Heart left ventricle (tissue), 16 donors: Measurements from ENCODE around the gene PRR23E. TPM values are rescaled to one million over a fixed set of nuclear protein-coding genes. Genes with fewer than 3 reads are reported as not detected.

Source experiments
- ATAC-seq, 4 donors: fragments of 200-7000 bp; cut with Tn5 transposase; one replicate each; pipeline ENCODE4 v1.9.1; 2020 to 2022; ENCODE audit warnings: moderate library complexity in 4 of 4, mild to moderate bottlenecking in 3 of 4, moderate number of reproducible peaks in 1 of 4
- DNase-seq, 5 donors: peaks; one replicate each; pipeline ENCODE4 v3.0.0-alpha.2; 2020
- H3K27ac ChIP-seq, 12 donors: fragments of 200-600 bp; sonication (generic) in 4 of 12; one replicate each; pipeline versions ENCODE4 v1.5.0 to v1.8.0; 2016 to 2022; ENCODE audit warnings: mild to moderate bottlenecking in 2 of 12
- H3K27me3 ChIP-seq, 9 donors: fragments of 200-600 bp; sonication (generic) in 2 of 9; one replicate each; pipeline versions ENCODE4 v1.5.1 to v1.8.0; 2016 to 2022; ENCODE audit warnings: mild to moderate bottlenecking in 3 of 9
- H3K36me3 ChIP-seq, 9 donors: fragments of 200-600 bp; sonication (generic) in 2 of 9; one replicate each; pipeline versions ENCODE4 v1.5.0 to v1.8.0; 2018 to 2022; ENCODE audit warnings: mild to moderate bottlenecking in 2 of 9
- H3K4me1 ChIP-seq, 12 donors: fragments of 200-600 bp; sonication (generic) in 4 of 12; one replicate each; pipeline versions ENCODE4 v1.5.0 to v1.8.0; 2016 to 2022; ENCODE audit warnings: mild to moderate bottlenecking in 3 of 12
- H3K4me3 ChIP-seq, 12 donors: fragments of 200-600 bp; sonication (generic) in 4 of 12; one replicate each; pipeline versions ENCODE4 v1.5.0 to v1.8.0; 2017 to 2022; ENCODE audit warnings: mild to moderate bottlenecking in 9 of 12, moderate library complexity in 4 of 12
- H3K9me3 ChIP-seq, 12 donors: fragments of 200-600 bp; sonication (generic) in 4 of 12; one replicate each; pipeline versions ENCODE4 v1.5.0 to v1.8.0; 2016 to 2022; ENCODE audit warnings: mild to moderate bottlenecking in 1 of 12
- CTCF ChIP-seq, 12 donors: fragments of 200-600 bp; sonication (generic) in 4 of 12; IDR thresholded peaks; one replicate each; pipeline versions ENCODE4 v1.5.0 to v1.8.0; 2018 to 2022; ENCODE audit warnings: antibody characterized with exemption in 12 of 12, mild to moderate bottlenecking in 5 of 12
- POLR2A ChIP-seq, 2 donors: fragments of 450-650 bp; IDR thresholded peaks; one replicate each; pipeline ENCODE4 v1.6.1; 2017; ENCODE audit warnings: antibody characterized with exemption in 2 of 2, mild to moderate bottlenecking in 2 of 2, moderate library complexity in 2 of 2
- WGBS, 4 donors: extraction: QIAGEN DNeasy Blood & Tissue Kit in 2 of 4; methylation state at CpG; one replicate each; pipeline versions ENCODE4 v1.1.5 to v1.1.7; 2013 to 2018; 5-methylcytosine and 5-hydroxymethylcytosine counted together
- intact Hi-C, 10 donors: fragments of 100-400 bp; cut with DNase I; formaldehyde crosslinking; loops; one replicate each; pipeline versions ENCODE4 v1.11.1 to v1.14.2; 2022
- polyA plus RNA-seq, 2 donors: library from polyadenylated mRNA; stranded (reverse); fragments of 200-250 nt; gene quantifications; one replicate each; pipeline ENCODE4 v1.2.3, GENCODE V29; 2013
- total RNA-seq, 9 donors: library from RNA; depleted of rRNA in 2 of 9; stranded (reverse); fragments of >200 nt in 2 of 9; fragmentation: NEBNext Ultra II Directional in 3 of 9; extraction: Animal tissue kit (Norgen Biotek cat#: 25700) in 3 of 9; gene quantifications; one replicate each; pipeline versions ENCODE4 v1.1.0 to v1.2.4, GENCODE V29; 2016 to 2023
- donor health status: ischemic (EF 13 %, LVEDD 7.1; RV severe dilation, severe dysfunction).
- donor health status: healthy with polysubstance abuse.
- donor health status: DM: no; HTN: yes; CAD: no.
- donor health status: DM: no; HTN: no; CAD: no.
- donor health status: ischemic (EF 25% LVEDD 6.9; RV normal size, moderate dysfunction).
- donor health status: ischemic (EF 25% LVEDD 5.7; RV mildly dilated, moderate dysfunction).
- donor health status: healthy.
- donor health status: DM: yes; HTN: yes; CAD: no.
- donor health status: ischemic (EF 35%, LVEDD 5.7; RV mildly dilated, moderate dysfunction).
- donor health status: nonischemic (EF 11% LVEDD 7.7; RV severe dilation, severe dysfunction).
- donor health status: DM: yes; HTN: yes; CAD: no.
- donor health status: PGD.
- donor health status: ischemic (EF 29% LVEDD 5.4; RV normal size, mild dysfunction).
- donor health status: nonischemic (EF 23%, LVEDD 6.1; RV moderate dilation, normal function).

The PRR23E gene
- total and polyA plus RNA-seq, 11 donors: not detected

- no peak overlapping the region for H3K27ac ChIP-seq
- no peak for TF ChIP-seq POLR2A (IDR thresholded peaks at IDR 0.05)
- TF ChIP-seq CTCF (IDR thresholded peaks at IDR 0.05): no peak
- DNase-seq: no peak
- H3K36me3 ChIP-seq: no peaks in the 10 kb centered on the region
- no peak for ATAC-seq
- H3K4me1 ChIP-seq: peaks cover 0 to 7% (median 0%) of the 10 kb centered on the region in 12 donors
- H3K27me3 ChIP-seq: peaks cover 0 to 17% (median 0%) of the 10 kb centered on the region in 9 donors
- intact Hi-C loops: loop anchor here in 8 of 10 donors (5.0 to 10.0 kb wide), 6 partner anchors 174 to 497 kb away; partner anchors contain the start of gene PLXNA1 (in 2 of the 8)
- WGBS, 4 donors: 81 to 93% (median 87%) methylated on average over 4 of the region's 4 CpGs
- H3K9me3 ChIP-seq: no peaks in the 10 kb centered on the region
- H3K4me3 ChIP-seq: no peak overlapping the region
These were observed 21.2 kb upstream of the PRR23E start for GRCh38 chr3:127171721-127172120.

GRCh38 chr3:127172211-127172610 is 20.7 kb upstream of the PRR23E start:
- no peak for DNase-seq
- Histone ChIP-seq H3K27me3 (peaks cover 0 to 17% (median 0%) of the 10 kb centered on the region in 9 donors), H3K27ac (no peak overlapping the region), H3K9me3 (no peaks in the 10 kb centered on the region), H3K4me1 (peaks cover 0 to 7% (median 0%) of the 10 kb centered on the region in 12 donors), H3K36me3 (no peaks in the 10 kb centered on the region), H3K4me3 (no peak overlapping the region)
- TF ChIP-seq POLR2A (IDR thresholded peaks at IDR 0.05) (no peak), CTCF (IDR thresholded peaks at IDR 0.05) (no peak)
- 82 to 91% (median 87%) methylated on average over 5 of the region's 5 CpGs for WGBS, 4 donors
- intact Hi-C loops: loop anchor here in 8 of 10 donors (5.0 to 10.0 kb wide), 6 partner anchors 175 to 497 kb away; partner anchors contain the start of gene PLXNA1 (in 2 of the 8)
- ATAC-seq: no peak

DNA sequence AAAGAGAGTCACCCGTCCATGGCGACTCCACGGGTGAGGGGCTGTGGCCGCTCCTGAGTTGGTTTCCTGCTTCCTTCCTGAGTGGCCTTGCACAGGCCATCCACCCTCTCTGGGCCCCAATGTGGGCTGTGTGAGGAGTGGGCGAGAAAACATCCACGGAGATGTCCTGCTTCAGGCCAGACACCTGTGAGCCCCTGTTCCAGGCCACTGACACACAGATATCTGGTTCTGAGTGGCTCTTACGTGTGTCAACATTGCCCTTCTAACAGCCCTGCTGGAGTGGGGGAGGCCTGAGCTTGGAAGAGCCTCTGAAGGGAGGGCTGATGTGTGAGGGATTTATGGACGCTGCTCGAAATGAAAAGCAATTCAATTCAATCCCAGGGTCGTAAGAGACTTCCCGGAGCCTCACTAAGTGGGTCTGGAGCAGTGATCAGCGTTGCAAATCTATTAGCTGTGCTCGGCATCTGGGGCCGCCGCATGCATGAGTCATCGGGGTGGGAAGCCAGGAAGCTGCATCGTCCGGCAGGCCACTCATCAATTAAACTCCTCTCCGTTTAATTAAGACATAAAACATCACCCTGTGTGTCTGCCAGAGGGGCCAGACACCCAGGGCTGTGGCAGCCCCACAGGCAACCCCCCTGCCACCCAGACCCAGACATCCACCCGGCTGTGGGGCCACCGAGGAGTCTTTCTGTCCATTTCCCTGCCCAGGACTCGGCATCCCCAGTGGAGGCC is 20.0 kb upstream of the PRR23E start:
- peaks cover 0 to 17% (median 0%) of the 10 kb centered on the region in 9 donors for H3K27me3 ChIP-seq
- TF ChIP-seq CTCF (IDR thresholded peaks at IDR 0.05): no peak
- no peak for TF ChIP-seq POLR2A (IDR thresholded peaks at IDR 0.05)
- intact Hi-C loops: loop anchor here in 8 of 10 donors (5.0 to 10.0 kb wide), 6 partner anchors 176 to 498 kb away; partner anchors contain the start of gene PLXNA1 (in 2 of the 8)
- H3K9me3 ChIP-seq: no peaks in the 10 kb centered on the region
- WGBS, 4 donors: 28 to 45% (median 29%) methylated on average over 18 to 22 of the region's 22 CpGs
- no peak overlapping the region for H3K4me3 ChIP-seq
- no peak overlapping the region for H3K27ac ChIP-seq
- DNase-seq: no peak
- ATAC-seq: no peak
- peaks cover 0 to 7% (median 0%) of the 10 kb centered on the region in 12 donors for H3K4me1 ChIP-seq
- no peaks in the 10 kb centered on the region for H3K36me3 ChIP-seq

DNA sequence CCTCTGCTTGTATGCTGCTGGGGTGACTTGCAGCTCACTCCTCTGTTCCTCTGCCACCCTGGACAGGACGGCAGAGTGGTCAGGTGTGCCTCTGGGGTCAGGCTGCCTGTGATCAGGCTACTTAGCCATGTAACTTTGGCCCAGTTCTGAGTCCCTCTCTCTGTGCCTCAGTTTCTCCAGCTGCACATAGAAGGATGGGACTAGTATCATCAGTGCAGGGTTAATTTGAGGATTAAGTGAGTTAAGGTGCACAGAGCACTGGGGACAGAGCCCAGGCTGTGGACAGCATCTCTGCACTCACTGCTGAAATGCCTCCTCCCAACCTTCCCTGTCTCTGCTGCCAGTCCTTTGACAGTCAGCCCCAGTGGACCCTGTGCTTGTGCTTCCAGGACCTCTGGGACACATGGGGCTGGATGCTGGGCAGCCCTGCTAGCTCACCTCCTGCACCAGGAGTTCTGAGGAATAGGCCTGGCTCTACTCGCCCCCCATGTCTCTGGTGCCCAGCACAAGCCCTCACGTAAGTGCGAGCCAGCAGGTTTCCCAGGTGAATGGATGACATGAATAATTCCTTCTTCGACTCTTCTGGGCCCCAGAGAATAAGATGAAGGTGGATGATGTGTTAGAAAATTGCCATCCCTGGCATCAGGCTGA is 19.3 kb upstream of the PRR23E start:
- Histone ChIP-seq H3K4me1 (peaks cover 0 to 5% (median 0%) of the 10 kb centered on the region in 12 donors), H3K27me3 (peaks cover 0 to 17% (median 0%) of the 10 kb centered on the region in 9 donors), H3K4me3 (no peak overlapping the region), H3K36me3 (no peaks in the 10 kb centered on the region), H3K27ac (no peak overlapping the region), H3K9me3 (no peaks in the 10 kb centered on the region)
- ATAC-seq (no peak), DNase-seq (no peak)
- intact Hi-C loops: loop anchor here in 8 of 10 donors (5.0 to 10.0 kb wide), 6 partner anchors 176 to 499 kb away; partner anchors contain the start of gene PLXNA1 (in 2 of the 8)
- TF ChIP-seq CTCF (IDR thresholded peaks at IDR 0.05): no peak
- TF ChIP-seq POLR2A (IDR thresholded peaks at IDR 0.05): no peak
- 82 to 96% (median 85%) methylated on average over 4 to 5 of the region's 5 CpGs for WGBS, 4 donors
